ENCODE measurements around the gene RUNX1.

DNA sequence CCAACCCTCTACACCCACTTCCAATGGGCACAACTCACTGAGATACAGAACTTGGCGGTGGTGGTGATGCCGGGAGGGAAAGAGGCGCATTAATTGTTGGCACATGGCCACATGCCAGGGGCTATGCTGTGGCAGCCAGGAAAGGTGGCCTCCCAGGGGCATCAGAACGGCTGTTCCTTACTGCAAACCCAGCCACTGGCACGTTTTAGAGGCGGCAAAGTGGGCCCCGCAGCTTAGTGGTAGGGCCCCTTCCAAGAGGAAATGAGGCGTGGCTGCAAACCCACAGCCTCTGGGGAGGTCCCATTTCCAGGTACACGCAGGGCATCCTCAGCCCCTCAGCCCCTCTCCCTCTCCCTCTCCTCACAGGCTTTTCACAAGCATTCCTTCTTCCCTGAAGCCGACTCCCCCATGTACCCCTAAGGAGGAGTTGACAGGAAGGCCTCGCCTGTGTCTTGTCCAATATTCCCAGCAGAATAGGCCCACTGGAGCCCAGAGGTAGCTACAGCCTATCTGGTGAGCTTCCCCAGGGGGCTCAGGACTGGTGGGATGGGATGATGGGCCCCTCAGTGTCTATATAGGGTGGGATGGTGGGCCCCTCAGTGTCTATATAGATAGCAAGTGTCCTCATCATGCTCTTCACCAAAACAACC is 214.1 kb downstream of the RUNX1 start:
- TF ChIP-seq, protein P1, sequence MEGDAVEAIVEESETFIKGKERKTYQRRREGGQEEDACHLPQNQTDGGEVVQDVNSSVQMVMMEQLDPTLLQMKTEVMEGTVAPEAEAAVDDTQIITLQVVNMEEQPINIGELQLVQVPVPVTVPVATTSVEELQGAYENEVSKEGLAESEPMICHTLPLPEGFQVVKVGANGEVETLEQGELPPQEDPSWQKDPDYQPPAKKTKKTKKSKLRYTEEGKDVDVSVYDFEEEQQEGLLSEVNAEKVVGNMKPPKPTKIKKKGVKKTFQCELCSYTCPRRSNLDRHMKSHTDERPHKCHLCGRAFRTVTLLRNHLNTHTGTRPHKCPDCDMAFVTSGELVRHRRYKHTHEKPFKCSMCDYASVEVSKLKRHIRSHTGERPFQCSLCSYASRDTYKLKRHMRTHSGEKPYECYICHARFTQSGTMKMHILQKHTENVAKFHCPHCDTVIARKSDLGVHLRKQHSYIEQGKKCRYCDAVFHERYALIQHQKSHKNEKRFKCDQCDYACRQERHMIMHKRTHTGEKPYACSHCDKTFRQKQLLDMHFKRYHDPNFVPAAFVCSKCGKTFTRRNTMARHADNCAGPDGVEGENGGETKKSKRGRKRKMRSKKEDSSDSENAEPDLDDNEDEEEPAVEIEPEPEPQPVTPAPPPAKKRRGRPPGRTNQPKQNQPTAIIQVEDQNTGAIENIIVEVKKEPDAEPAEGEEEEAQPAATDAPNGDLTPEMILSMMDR (IDR thresholded peaks at IDR 0.05): no peak
- no peak for TF ChIP-seq EZH2 (IDR thresholded peaks at IDR 0.05; ENCODE audit: borderline replicate concordance, insufficient read depth, low read depth, low read length, poor library complexity, severe bottlenecking)

Measured in B cell (primary cell).